Measurements from ENCODE around the gene ERO1B.
A peak's percentile ranks its signal among the peaks of the same experiment; 100 is the strongest.
"Not testable (repeated sequence)": the region's sequence is repeated elsewhere in the genome, so short reads cannot be mapped to it uniquely, and the experiment has no call there.

ERO1B gene, protein sequence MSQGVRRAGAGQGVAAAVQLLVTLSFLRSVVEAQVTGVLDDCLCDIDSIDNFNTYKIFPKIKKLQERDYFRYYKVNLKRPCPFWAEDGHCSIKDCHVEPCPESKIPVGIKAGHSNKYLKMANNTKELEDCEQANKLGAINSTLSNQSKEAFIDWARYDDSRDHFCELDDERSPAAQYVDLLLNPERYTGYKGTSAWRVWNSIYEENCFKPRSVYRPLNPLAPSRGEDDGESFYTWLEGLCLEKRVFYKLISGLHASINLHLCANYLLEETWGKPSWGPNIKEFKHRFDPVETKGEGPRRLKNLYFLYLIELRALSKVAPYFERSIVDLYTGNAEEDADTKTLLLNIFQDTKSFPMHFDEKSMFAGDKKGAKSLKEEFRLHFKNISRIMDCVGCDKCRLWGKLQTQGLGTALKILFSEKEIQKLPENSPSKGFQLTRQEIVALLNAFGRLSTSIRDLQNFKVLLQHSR

DNA sequence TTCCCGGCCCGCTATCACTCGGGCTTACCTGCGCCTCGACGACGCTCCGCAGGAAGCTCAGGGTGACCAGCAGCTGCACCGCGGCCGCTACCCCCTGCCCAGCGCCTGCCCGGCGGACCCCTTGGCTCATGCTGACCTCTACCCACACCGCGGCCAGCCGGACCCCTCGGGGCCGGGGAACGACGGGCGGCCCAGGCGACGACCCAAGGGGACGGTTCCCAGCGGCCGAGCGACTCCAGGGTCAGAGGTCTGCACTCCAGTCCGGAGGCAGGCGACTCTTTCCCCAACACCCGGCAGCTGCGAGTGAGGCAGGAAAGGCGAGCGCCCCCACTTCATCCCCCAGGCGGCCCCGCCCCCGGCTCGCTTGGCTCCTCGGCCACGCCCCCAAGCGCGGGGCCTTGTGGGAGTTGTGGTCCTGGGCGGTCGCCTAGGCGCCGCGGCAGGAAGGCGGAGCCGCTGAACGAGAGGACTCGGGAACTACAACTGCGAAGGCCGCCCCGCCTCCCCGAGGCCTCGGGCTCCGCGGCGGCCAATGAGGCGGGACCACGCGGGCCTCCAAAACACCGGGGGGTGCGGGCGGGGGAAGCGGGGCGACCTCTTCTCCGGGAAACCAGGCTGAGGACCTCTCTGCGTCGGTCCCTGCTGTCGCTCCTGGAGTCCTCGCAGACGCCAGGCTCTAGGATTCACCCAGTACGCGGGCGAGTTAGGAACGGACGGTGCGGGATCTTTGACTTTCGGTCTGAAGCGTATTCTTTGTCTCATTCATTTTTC is at the start of gene ERO1B:
Gene ERO1B, minus strand, starts transcription at position 305 of the 771 bp plus-strand sequence. Its CDS starts 175 bp downstream, at position 130.
- DNase-seq (ENCODE audit: low spot score) = peak; percentile 95

DNA sequence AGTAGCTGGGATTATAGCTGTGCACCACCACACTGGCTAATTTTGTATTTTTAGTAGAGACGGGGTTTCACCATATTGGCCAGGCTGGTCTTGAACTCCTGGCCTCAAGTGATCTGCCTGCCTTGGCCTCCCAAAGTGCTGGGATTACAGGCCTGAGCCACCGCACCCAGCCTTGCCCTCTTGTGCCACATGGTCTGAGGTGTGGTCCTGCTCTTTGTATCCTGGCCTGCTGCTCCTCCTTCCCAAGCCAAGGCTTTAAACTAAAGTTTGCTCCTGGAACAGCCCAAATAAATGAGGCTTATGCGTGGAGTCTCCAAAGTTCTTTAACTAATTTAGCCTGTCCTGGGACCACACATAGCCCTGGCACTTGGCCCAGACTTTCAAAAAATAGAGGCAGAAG is 49.7 kb upstream of the ERO1B start:
- DNase-seq (ENCODE audit: low spot score) = not testable (repeated sequence)

DNA sequence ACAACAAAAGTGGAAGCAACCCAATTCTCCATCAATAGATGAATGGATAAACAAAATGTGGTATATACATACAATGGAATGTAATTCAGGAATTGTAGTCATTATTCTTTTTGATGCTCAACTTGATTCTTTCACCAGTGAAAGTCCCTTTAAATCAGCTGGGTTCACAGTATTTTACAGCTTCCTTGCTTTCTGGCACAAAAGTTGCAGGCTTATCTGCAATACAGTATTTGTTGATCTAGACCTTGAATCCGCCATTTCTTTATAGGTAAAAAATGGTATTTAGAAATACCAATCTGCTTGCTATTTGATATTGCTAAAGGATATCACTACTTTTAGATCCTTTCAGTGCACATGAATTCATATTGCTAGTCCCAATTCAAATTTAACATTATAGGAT is 44.7 kb upstream of the ERO1B start:
- no peak for DNase-seq (ENCODE audit: low spot score)

DNA sequence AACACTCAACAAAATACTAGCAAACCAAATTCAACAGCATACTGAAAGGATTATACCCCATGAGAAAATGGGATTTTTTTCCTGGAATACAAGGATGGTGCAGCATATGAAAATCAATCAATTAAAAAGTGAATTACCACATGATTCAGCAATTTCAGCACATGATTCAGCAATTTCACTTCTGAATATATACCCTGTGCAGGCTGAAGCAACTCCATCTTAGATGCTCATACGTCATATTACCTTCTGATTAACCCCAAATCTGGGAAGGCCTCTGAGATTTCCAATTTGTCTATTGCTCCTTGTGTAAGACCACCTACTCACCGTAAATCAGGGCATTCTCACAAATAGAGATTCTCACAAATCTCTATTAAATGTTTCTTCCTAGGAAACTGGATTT is 43.8 kb upstream of the ERO1B start:
- no peak for DNase-seq (ENCODE audit: low spot score)

DNA sequence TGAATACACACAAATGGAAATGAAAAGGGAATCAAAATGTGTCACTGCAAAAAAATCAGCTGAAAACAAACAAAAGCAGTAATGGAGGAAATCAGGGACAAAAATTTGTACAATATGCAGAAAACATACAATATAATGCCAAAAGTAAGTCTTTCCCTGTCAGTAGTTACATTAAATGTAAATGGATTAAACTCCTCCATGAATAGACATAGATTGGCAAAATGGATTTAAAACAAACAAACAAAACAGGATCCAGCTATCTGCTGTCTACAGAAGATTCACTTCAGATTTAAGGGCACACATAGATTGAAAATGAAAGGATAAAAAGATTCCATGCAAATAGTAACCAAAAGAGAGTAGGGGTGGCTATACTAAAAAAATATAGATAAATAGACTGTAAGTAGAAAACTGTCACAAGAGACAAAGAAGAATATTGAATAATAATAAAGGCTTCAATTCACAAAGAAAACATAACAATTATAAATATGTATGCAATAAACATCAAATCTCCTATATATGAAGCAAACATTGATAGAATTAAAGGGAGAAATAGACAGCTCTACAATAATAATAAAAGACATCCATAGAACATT is 42.2 kb upstream of the ERO1B start:
- no peak for DNase-seq (ENCODE audit: low spot score)

DNA sequence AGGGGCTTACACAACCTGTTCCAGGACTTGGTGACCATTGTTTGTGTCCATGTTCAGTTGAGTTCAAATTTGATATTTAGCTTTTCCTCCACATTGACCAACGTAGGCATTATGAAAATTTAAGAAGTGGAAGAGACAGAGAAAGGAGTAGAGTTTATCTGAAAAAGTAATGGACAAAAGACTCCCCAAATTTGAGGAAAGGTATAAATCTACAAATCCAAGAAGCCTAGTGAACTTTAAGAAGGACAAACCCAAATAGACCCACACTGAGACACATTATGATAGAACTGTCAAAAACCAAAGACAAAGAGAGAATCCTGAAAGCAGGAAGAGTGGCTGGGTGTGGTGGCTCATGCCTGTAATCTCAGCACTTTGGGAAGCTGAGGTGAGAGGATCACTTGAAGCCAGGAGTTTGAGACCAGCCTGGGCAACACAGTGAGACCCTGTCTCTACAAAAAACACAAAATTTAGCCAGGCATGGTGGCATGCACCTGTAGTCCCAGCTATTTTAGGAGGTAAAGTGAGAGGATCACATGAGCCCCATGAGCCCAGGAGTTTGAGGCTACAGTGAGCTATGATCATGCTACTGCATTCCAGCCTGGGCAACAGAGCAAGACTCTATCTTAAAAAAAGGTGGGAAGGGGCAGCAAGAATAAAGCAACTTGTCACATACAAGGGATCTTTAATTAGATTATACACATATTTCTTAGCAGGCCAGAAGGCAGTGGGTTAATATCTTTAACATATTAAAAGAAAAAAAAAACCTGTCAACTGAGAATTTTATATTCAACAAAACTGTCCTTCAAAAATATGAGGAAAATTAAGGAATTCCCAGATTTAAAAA is 41.0 kb upstream of the ERO1B start:
- no peak for DNase-seq (ENCODE audit: low spot score)

DNA sequence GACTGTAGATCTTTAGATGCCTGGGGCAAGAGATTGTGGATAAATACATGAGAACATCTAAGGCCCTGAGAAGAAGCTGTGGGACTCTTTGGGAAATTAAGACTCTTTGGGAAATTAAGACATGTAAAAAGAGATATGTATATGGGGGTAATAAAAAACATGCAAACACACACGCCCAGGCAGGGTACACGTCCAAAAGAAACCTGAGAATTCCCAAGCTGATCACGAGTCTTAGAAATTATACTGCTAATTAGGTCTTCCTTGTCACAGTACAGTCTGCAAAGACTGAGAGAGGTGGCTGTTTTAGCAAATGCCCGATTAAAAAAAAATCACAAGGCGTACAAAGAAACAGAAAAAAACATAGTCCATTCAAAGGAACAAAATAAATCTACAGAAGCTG is 39.3 kb upstream of the ERO1B start:
- DNase-seq (ENCODE audit: low spot score) = no peak

DNA sequence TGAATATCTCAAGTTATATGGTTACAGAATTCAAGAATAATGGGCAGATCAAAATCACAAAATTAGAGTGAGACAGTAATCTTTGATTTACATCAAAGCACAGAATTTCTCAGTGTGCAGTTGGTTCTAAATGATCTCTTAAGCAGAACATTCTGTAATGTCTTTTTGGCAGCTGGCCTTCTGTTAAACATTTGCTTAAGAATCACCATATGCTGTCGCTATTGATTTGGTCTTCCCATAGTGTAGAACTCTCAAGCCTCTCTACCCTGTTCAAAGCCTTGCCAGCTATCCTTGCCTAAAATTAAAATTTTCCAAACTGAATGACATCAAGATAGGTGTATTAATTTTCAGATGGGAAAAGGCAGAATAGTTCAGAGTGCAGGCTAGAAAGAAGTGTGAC is 38.9 kb upstream of the ERO1B start:
- no peak for DNase-seq (ENCODE audit: low spot score)

DNA sequence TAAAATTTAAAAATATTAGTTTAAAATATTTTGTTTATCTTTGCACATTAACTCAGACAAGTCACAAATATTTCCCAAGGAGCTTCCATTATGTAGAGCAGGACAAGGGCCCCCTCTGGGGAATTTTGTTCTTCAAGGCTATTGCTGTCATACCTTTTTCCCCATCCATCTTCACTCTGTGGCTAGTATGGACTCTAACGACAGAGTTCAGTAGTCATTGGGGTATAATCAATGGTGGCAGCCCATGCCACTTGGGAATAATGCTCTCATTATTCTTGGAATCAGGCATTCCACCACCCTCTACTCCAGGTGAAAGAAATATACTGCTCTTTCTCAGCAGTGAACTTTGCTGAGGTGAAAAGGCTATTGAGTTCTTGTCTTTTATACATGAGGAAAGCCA is 38.5 kb upstream of the ERO1B start:
- DNase-seq (ENCODE audit: low spot score) = no peak

DNA sequence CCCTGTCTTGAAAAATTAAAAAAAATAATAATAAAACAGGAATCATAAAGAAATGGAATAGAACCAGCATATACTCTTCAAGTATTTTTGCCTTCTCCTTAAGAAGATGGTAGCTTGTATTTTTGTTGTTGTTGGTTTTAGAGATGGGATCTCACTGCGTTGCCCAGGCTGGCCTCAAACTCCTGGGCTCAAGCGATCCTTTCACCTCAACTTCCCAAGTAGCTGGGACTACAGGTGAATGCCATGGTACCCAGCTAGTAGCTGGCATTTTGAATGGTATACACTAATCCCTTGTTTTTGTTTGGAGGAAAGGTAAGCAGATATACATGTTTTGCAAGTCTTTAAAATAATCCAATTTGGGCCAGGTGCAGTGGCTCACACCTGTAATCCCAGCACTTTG is 34.7 kb upstream of the ERO1B start:
- no peak for DNase-seq (ENCODE audit: low spot score)

DNA sequence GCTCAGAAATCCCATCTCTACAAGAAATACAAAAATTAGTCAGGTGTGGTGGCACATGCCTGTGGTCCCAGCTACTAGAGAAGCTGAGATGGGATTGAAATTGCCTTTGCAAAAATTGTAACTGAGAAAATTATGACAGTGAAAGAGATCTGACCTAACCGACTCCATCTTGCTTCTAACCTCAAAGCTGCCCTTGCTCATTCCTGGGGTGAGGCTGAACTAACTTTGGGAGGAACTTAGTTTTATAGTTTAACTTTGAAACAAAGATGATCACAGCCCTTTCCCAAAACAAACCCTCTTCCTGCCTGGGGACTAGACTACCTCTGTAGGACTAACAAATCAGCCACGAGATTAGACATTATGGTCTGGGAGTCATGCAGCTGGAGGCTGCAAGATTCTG is 33.8 kb upstream of the ERO1B start:
- no peak for DNase-seq (ENCODE audit: low spot score)

DNA sequence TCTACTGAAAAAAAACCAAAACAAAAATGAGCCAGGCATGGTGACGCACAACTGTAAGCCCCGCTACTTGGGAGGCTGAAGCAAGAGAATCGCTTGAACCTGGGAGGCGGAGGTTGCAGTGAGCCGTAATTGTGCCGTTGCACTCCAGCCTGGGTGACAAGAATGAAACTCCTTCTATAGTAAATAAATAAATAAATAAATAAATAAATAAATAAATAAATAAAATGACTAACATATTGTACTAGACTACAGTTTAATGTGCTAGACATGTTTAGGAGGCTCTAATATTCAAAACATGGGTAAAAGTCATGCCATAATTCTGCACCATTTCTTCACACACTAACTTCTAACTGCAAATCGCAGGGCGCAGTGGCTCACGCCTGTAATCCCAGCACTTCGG is 33.3 kb upstream of the ERO1B start:
- no peak for DNase-seq (ENCODE audit: low spot score)

DNA sequence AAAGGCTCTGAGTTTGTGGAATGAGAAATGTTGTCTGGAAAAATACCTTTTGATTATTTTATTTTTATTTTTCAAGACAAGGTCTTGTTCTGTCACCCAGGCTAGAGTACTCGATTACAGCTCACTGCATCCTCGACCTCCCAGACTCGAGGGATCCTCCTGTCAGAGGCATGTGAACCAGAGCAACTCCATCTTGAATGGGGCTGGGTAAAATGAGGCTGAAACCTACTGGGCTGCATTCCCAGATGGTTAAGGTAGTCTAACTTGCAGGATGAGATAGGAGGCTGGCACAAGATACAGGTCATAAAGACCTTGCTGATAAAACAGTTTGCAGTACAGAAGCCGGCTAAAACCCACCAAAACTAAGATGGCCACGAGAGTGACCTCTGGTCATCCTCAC is 32.3 kb upstream of the ERO1B start:
- DNase-seq (ENCODE audit: low spot score) = not testable (repeated sequence)

DNA sequence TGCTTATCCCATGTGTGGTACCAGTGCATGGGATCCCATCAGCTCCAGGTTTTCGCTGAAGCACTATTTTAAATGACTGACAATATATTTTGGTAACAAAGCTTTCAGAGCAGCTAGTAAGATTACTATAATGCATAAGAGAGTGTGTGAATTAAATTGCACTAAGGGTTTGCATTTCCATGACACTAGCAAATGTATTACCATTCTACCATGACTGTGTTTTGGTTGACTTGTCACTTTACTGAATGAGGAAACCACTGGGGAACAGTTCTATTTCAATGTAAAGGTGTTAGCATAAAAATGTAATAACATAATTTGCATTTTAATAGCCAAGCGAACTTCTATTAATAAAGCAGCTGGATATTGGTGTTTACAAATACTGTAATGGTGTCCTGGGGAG is 31.7 kb upstream of the ERO1B start:
- no peak for DNase-seq (ENCODE audit: low spot score)

DNA sequence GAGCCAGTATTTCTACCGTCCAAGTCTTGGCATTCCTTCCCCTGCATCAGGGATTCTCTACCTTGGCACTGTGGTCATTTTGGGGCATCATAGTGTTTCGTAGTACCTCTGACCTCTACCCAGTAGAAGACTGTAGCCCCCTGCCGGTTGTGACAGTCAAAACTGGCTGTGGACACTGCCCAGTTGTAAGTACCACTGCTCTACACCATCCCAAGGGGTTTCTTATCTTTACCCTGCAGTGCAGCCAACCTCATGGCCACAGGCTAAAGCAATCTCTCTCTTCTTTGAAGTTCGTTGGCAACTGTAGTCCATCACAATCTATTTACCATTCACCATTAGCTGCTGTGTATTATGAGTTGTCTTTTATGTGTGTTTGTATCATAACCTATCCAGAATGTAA is 29.3 kb upstream of the ERO1B start:
- no peak for DNase-seq (ENCODE audit: low spot score)

DNA sequence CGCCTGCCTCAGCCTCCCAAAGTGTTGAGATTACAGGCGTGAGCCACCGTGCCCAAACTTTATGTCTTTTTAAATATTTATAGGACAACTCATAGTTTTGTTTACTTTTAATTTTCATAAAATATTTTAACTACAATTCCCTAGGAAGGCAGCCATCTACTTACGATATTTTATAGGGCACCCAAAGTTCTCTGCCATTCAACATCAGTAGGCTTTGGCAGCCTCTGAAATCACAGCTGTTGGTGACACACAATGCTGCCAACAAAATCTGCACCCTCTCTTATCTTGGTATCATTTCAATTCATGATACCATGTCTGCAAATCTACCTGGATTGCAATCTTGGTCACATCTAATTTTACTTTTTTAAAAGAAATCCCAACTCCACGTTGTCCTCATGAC is 27.1 kb upstream of the ERO1B start:
- DNase-seq (ENCODE audit: low spot score) = no peak

DNA sequence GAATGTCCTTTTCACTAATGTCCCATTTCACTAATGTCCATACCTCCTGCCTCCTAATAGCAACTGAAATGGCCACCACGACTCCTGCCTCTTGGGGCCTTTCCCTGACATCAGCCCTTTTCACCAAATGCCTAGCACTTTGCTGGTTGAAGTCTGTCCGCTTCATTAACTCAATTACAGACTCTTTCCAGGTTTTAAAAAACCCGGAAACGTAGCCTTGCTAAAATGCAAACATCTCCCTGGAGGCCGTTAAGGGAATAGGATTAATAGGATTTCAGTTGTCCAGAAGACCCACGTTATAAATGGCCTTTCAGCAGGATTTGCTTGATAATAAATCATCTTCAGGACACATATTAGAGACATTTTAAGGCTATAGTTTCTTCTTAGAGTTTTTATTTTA is 25.7 kb upstream of the ERO1B start:
- peak; percentile 15 for DNase-seq (ENCODE audit: low spot score)

DNA sequence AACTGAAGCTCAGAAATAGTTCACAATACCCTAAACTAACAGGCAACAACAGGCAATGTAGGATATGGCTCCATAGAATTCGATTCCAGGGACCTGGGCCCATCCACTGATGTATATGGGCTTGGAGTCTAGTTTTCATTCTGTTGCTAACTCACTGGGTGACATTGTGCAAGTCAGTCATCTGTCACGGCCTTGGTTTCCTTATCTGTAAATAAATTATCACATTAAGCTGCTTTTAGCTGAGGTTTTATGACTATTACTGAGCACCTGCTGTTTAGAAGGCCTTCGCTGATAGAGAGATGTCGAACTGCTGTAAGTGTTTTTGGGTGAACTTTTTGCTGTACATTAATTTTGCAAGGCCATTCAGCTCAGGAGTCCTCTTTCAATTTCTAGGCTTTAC is 22.9 kb upstream of the ERO1B start:
- no peak for DNase-seq (ENCODE audit: low spot score)

DNA sequence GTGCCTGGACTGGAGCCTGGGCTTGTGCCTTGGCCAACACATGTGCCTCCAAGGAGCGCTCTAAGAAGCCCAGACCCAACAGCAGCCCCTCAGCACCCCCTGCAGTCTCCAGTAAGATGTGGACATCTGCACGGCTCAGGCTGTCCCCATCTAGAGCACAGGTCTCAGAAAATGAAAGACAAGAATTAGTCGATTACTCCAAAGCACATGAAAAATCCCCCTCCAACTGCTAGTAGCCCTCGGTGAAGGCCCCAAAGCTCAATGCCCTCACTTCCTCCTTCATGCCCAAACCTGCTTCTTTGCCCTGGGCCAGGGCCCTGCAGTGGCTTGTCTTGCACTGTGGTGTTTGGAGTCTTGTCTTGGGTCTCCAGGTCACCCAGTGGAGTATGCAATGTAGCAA is 21.9 kb upstream of the ERO1B start:
- no peak for DNase-seq (ENCODE audit: low spot score)

DNA sequence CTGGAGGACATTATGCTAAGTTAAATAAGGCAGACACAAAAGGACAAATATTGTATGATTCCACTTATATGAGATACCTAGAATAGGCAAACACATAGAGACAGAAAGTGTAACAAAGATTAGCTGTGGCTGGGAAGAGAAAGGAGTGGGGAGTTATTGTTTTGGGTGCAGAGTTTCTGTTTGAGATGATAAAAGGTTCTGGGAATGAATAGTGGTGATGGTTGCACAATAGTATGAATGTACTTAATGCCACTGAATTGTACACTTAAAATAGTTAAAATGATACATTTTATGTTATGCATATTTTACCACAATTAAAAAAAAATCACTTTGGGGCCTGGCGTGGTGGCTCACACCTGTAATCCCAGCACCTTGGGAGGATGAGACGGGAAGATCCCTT is 21.2 kb upstream of the ERO1B start:
- no peak for DNase-seq (ENCODE audit: low spot score)

DNA sequence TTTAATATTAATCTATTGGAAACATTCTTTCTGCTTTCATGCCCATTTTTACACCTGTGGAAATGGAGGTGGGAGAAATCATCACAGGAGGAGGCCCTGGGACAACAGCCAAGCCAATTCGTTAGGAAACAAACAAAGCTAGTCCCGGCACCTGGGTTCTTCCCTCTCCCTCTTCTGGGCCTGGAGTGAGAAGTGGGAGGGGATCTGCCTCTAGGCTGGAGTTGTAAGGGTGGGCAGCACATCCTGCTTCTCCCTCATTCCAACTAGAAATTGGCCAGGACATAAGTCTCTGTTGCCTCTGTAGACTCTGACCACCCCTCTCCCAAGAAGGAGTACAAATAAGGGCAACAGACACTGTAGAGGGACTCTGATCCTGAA is 20.2 kb upstream of the ERO1B start:
- no peak for DNase-seq (ENCODE audit: low spot score)
